GM18870 (cell line): ENCODE measurements around the gene NADK.
"Not testable (repeated sequence)": the region's sequence is repeated elsewhere in the genome, so short reads cannot be mapped to it uniquely, and the experiment has no call there.

Source experiments
- ATAC-seq: cut with Tn5 transposase; IDR thresholded peaks from one replicate; pipeline ENCODE4 v1.9.1; 2021; ENCODE audit warnings: moderate library complexity; ENCODE audit not compliant: unreplicated experiment

Gene NADK

DNA sequence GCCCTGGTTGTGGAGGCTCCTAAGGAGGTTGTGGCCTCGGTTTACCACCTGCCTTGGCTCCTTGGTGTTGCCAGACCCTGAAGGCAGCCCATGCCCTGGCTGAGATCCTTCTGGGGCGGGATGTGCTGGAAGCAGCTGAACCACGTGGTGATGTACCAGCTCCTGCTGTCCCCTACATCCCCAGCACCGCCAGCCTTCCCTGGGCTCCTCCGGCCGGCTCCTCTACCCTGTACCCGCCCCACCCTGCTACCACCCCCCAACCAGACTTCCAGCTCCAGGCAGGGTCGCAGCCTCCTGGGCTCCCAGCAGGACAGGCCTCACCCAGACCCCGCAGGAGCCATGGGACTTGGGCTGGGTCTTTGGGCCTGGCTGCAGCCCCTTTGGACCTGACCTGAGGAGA is 28.3 kb downstream of the NADK start:
- ATAC-seq: not testable (repeated sequence)

DNA sequence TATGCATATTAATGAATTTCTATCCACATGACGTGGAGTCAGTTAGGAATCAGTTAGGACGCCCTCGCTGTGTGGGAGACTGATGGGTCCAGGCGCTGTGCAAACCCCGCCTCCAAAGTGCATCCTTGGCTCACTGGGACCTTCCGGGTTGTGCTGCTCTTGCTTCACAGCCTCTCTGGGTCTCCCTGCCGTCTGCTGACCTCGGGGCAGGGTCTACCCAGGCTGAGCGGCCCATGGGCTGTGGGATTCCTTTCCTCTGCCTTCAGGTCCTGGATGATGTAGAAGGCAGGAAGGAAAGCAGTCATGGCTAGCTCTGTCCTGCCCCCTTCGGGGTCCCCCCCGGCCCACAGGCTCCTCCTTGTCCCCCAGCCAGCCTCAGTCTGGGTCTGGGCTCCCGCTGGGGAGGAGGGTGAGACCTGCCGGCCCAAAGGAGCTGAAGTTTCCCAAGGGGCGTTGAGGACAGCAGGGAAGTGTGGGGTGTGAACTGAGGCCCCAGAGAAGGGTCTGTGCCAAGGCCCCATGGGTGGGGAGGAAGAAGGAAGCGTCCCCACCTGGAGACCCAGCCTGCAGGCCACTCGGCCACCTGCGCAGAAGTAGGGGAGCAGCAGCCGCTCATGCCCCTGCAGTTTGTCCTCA is 29.5 kb downstream of the NADK start:
- ATAC-seq: no peak

DNA sequence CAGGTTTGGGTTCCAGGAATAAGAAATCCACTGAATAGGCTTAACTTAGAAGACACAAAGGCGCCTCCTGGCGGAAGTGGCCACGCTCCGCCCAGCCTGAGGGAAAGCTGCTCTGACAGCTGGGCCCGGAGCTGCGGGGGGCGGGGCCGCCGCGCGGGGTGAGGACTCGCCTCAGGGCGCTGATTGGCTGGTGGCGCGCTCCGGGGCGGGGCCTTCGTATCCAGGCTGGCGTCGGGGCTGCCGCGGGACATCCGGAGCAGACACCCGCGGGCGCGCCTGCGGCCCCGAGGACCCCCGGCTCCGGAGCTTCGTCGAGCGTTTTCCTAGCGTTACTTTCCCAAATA is 31.7 kb downstream of the NADK start:
- peak; percentile 54 for ATAC-seq

DNA sequence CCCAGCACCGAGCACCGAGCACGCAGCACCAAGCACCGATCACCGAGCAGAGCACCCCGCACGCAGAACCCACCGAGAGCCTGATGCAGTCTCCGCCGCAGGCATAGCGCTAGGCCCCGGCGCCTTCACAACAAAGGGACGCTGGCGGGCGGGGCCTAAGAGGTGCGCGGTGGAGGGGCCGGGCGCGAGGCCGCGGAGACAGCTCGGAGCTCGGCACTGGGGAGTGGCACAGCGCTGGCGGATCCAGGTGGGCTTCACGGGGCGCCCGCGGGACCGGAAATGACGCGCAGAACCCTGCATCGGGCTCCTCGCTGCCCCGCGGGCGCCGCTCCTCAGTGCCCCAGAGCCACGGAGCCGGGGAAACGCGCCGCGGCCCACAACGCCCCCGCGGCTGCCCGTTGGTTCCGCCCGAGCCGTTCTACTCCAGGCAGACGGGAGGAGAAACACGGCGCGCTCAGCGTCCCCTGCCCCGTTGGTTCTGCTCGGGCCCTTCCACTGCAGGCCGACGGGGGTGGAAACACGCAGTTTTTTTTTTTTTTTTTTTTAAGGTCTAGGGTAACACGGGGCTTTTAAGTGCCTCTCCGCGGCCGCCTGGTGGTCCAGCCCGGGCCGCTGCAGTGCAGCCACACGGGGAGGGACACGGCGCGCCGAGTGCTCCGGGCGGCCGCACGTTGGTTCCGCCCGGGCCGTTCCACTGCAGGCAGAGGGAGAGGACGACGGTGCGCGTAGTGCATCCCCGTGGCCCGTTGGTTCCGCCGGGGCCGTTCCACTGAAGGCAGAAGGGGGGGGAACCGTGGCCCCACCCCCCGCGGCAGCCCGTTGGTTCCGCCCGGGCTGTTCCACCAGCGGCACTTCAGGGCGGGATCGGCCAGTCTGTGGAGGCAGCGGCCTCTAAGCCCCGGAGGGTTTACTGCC is 32.4 kb downstream of the NADK start:
- ATAC-seq: peak; percentile 56

DNA sequence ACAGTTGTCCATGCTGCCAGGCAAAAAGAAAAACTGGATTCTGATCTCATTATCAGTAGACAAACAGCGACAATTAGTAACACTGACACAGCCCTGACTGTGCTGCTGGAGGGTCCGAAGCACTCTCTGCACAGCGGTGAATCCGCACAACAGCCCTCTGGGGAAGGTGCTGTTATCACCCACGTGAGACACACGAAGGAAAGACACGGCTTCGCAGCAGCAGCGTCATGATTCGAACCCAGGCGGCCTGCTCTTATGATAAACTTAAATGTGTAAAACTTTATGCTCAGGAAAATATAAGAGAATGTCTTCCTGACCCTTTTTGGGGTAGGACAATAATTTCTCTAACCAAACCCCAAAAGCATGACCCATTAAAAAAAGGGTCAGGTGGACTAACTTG is 35.7 kb downstream of the NADK start:
- not testable (repeated sequence) for ATAC-seq

DNA sequence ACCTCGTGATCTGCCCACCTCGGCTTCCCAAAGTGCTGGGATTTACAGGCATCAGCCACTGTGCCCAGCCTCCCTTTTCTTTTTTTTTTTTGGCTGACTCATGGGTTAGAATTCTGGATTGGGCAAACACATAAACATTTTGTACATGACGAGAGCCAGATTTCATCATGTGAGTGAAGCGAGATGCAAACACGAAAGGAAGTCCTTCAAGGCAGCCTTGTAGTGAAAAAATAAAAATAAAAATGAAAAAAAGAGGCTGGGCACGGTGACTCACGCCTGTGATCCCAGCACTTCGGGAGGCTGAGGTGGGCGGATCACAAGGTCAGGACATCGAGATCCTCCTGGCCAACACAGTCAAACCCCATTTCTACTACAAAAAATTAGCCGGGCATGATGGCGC is 37.3 kb downstream of the NADK start:
- not testable (repeated sequence) for ATAC-seq

DNA sequence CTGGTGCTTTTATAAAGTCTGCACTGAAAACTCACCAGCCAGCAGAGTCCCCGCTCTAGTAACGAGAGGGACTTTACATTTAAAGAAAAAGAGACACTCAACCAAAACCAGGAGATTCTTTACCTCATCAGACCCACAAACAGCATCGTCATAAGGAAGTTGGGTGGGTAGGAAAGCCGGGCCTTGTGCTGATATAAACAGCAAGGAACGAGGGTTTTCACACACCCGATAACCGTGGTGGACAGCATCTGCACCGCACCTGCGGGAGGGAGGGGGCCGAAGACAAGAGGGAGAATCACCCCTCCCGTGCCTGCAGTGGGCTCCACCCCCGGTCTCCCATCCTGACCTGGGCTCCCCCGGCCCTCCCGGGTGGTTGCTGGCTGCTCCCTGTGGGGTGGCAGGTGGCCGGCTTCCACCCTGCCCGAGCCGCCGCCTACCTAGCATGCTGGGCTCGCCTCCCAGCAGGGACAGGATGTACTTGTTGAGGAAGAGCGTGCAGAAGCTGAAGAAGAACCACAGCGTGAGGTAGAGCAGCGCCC is 39.4 kb downstream of the NADK start:
- not testable (repeated sequence) for ATAC-seq

DNA sequence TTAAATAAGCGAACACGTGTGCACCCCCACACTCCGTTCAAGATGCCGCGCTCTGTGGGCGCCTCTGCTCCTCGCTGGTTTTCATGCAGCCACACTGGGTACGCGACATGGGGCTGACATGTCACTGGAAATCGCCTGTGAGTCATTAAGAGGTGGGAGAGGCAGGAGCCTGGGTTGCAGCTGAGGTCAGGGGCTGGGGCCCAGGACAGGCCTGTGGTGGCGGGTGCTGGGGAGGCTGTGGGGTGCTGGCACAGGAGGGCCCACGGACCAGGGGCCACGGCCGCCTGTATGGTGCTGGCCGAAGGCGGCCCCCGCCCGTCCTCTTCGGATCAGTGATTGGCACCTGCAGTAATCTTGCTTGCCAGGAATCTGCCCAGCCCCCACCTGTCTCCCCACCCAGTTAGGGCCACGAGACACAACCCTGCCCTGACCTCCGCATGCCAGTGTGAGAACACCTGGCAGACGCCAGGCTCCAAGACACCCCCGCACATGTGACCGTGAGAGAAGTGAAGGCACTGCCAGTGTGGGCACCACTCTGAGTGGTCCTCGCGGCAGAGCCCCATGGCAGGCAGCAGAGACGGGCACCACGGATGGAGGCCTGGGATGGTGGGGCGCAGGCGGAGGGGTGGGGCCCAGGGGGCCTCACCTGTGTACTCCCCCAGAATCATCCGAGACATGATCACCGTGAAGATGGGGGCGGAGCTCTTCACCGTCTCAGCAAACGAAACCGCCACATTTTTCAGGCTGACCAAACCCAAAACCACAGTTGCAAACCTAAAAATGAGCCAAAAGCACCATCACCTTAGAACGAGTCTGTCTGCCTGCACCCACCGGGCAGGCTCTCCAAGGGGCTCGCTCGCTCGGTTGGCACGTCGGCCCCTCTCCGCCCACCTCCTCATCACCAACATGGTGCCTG is 40.3 kb downstream of the NADK start:
- ATAC-seq: not testable (repeated sequence)

DNA sequence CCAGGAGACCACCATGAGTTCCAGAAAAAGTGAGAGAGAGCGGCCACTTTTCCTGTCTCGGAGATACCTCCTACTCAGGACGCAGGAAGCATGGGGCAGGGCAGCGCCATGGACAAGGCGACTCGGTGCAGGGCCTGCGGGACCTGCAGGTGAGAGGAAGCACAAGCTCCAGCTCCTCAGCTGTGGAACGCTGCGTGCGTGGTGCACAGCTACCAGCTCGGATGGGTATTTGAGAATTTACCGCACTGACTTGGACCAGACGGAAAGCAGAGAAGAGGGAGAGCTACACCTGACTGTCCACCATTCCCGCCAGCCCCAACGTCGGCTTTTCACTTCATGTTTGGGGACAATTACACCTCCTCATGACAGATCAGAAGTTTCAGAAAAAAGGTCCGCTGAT is 45.9 kb downstream of the NADK start:
- no peak for ATAC-seq

DNA sequence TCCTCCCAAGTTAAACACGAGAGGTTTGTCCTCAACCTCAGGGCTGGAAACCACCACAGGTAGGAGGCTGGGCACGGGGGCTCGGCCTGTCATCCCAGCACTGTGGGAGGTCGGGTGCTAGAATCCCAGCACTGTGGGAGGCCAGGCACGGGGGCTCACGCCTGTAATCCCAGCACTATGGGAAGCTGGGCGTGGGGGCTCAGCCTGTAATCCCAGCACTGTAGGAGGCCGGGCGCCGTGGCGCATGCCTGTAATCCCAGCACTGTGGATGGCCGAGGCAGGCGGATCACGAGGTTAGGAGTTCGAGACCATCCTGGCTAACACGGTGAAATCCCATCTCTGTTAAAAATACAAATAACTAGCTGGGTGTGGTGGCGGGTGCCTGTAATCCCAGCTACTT is 47.4 kb downstream of the NADK start:
- no peak for ATAC-seq

DNA sequence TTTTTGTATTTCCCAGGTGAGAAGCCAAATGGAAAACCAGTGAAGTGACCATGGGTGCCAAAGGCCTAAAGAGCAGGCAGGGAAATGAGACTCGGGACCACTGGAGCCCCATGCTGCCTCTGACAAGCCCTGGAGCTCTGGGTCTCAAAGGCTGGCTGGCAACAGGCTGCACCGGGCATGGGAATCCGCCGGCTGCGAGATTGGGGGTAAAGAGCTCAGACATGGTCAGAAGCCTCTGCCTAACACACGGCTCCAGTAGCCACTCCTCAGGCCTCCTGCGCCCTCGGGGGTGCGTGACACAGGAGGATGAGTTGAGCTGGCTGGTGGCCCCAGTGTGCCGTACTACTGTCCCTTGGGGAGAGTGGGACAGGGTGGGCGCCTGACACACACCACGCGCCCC is 48.0 kb downstream of the NADK start:
- ATAC-seq: not testable (repeated sequence)

DNA sequence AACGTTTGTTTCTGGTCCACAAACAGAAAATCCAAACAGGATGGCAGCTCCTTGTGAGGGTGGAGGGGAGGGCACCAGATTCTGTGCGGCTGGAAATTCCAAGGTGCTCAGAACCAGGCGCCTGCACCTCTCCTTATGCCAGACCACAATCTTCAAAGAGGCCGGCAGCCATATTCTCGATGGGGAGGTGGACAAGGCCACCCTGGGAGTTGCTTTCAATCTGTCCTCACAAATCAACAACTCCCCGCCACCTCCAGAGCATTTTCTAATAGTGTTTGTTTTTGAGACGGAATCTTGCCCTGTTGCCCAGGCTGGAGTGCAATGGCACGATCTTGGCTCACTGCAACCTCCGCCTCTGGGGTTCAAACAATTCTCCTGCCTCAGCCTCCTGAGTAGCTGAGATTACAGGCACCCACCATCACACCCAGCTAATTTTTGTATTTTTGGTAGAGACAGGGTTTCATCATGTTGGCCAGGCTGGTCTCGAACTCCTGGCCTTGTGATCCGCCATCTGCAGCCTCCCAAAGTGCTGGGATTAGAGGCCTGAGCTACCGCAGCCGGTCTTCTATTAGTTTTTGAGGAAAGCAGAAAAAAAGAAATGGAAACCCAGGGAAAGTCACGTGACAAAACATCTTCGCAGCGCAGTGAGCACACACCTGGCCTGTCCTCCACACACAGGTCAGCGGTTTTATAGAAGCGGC is 49.0 kb downstream of the NADK start:
- not testable (repeated sequence) for ATAC-seq

DNA sequence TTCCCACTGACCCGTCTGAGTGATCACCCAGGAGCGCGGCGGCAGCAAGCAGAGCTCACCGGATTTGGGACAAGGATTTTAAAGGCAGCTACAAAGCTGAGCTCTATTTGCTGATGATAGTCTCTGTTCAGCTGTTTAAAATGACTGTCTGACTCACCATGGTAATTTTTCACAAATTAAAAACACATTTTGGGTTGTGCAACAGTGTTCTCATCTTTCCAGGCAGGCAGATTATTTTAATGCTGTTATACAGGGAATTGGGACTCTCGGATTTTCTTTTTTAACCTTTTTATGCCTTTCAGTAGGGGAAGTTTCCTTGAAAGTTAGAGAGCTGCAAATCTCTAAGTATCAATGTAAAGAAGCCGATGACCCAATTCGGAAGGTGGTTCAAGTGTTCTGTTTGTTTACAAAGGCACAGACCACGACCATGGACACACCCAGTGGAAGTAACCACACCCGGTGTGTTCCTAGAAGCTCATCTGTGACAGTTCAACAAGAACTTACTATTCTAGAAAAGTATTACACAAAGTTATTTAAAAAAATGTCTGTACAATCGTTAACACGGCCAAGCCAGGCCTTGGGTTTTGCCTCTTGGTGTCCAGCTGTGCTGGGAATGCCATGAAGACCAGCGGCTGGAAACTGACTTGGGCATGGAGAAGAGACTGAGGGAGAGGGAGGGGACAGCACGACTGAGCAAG is 49.8 kb downstream of the NADK start:
- ATAC-seq: not testable (repeated sequence)

DNA sequence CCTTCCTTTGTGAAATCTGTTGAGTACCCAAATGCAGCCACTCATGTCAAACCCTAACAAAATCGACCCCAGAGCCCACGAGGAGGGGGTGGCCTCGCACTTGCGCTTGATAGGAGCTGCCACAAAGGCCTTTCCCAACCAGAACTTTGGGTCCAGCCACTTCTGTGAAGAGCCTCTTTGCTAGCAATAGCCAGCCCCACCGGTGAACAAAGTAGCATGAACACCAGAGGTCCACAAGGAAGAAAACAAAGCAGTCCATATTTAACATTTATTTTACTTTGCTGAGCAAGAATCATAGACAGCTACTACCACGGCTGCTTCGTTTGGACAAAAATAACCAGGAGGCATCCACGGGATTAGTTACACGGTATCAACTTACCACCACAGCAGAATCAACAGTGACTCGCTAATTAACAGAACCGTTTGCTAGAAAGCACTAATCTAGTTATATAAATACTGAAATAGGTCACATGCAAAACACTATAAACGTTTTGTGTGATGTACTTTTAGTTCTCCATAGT is 51.1 kb downstream of the NADK start:
- not testable (repeated sequence) for ATAC-seq

DNA sequence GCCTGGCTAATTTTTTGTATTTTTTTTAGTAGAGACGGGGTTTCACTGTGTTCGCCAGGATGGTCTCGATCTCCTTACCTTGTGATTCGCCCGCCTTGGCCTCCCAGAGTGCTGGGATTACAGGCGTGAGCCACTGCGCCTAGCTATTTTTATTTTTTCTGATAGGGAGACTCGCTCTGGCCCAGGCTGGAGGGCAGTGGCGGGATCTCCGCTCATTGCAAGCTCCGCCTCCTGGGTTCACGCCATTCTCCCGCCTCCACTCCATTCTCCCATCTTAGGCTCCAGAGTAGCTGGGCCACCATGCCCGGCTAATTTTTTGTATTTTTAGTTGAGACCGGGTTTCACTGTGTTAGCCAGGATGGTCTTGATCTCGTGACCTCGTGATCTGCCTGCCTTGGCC is 52.2 kb downstream of the NADK start:
- ATAC-seq: not testable (repeated sequence)

DNA sequence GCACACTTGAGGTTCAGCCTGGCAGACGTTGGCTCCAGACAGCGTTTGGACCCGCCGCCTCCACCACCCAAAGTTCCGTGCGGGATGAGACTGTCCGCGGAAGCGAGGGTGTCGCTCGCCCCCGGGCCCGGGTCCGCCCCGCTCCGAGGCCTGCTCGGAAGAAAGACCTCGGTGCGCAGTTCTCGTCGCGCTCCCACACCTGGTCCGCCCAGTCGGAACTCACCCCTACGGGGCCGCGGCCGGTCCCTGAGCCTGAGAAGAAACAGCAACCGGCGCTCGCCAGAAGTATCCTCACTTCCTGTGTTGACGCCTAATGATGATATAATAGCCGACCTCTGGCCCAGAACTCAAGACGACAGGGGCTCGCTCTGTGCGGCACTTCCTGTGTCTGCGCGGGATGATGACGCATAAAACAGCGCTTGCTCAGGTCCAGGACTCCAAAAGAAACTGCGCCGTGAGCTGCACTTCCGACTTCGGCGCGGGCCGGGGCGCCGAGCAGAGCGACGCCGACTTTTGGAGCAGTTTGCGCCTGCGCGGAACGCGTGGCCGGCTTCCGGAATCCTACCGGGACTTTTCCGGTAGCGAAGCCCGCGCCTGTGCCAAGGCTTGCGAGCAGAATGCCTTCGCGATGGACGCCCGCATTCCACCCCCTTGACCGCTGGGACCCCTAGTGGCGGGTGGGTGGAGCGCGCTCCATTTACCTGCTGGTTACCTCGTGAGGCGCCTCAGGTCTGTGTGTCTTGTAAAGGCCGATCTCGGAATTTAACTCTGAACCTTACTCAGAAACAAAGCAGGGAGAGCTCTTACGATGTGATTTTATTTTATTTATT is 54.0 kb downstream of the NADK start, which contains the start of gene CDK11A:
Gene CDK11A, minus strand, starts transcription at position 323 of the 830 bp plus-strand sequence. CDS start 1,539 bp downstream, outside the sequence.
- peak; percentile 85 for ATAC-seq

DNA sequence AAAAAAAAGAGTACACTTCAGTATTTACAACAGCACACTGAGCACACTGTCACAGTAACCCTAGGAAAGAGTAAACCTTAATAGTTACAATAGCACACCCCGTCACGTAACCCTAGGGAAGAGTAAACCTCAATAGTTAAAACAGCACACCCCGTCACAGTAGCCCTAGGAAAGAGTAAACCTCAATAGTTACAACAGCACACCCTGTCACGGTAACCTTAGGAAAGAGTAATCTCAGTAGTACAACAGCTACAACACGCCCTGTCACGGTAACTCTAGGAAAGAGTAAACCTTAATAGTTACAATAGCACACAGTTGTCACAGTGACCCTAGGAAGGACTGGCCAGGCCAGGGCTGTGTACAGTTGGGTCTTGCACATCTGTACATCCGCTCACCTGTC is 57.1 kb downstream of the NADK start:
- no peak for ATAC-seq

DNA sequence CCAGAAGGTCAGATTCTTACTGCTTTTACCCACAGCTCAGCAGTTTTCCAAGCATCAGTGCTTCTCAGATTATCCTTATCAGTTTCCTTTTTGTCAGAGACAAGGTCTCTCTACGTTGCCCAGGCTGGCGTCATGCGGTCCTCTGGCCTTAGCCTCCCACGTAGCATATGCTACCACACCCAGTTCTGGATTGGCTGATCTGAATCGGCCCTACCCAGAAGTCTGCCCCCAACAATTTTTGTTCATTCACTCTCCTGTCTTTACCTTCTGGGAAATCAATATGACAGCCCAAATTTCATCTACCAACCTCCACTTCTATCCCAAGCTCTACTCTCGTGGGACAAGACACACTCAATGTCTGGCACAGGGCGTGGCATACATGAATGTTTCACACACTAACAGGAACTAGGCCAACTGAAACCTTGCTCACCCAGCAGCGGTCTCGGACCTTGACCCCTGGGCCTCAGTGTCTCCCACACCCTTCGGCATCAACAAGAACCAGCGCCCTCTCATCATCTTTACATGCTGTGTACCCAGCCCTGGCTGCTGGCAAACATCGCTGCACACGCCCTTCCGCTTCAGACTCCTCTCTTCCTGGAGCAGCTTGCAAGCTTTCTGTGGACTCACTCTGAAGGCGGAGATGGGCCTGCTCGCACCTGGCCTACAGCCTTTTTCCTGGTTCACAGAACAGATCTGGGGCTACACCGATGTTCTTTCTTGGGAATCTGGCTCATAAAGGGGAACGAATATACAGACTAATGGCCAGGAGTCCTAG is 63.0 kb downstream of the NADK start:
- not testable (repeated sequence) for ATAC-seq
